Stomach (tissue), 19 donors: ENCODE results near the gene NPTN. TPM values are rescaled to one million over a fixed set of nuclear protein-coding genes. Genes with fewer than 3 reads are reported as not detected.

Source experiments
- DNase-seq, 2 donors: peaks; one replicate each; pipeline versions ENCODE4 v3.0.0 to v3.0.0-alpha.2; 2013 to 2019
- H3K27ac ChIP-seq, 5 donors: fragments of 200-600 bp in 4 of 5; sonication (generic) in 4 of 5; one replicate each; pipeline ENCODE4 v1.5.1; 2013 to 2019; ENCODE audit warnings: mild to moderate bottlenecking in 1 of 5, moderate library complexity in 1 of 5
- H3K27me3 ChIP-seq, 3 donors: fragments of 200-600 bp; sonication (generic); one replicate each; pipeline ENCODE4 v1.5.1; 2017 to 2019; ENCODE audit warnings: mixed run types in 1 of 3
- H3K36me3 ChIP-seq, 4 donors: fragments of 200-600 bp; sonication (generic); 1 replicate in 3 of 4; 2 replicates in 1 of 4; pipeline ENCODE4 v1.5.1; 2016 to 2019
- H3K4me1 ChIP-seq, 4 donors: fragments of 200-600 bp; sonication (generic); one replicate each; pipeline ENCODE4 v1.5.1; 2016 to 2019
- H3K4me3 ChIP-seq, 4 donors: fragments of 200-600 bp; sonication (generic) in 3 of 4; one replicate each; pipeline ENCODE4 v1.5.1; 2016 to 2019; ENCODE audit warnings: mild to moderate bottlenecking in 1 of 4
- H3K9me3 ChIP-seq, 4 donors: fragments of 200-600 bp; sonication (generic); one replicate each; pipeline ENCODE4 v1.5.1; 2016 to 2019
- CTCF ChIP-seq, 7 experiments: fragments of 450-650 bp in 4 of 7; fragments of 200-600 bp in 3 of 7; sonication (generic) in 3 of 7; IDR thresholded peaks; one replicate each; pipeline ENCODE4 v1.5.1; 2016 to 2019; ENCODE audit warnings: antibody characterized with exemption in 7 of 7, control low read depth in 2 of 7, mild to moderate bottlenecking in 1 of 7
- EP300 ChIP-seq: sonication (generic); formaldehyde crosslinking; IDR thresholded peaks from one replicate; pipeline ENCODE4 v1.6.1; 2017; ENCODE audit warnings: antibody characterized with exemption
- POLR2A ChIP-seq, 4 donors: fragments of 450-650 bp; IDR thresholded peaks; one replicate each; pipeline ENCODE4 v1.6.1; 2016; ENCODE audit warnings: antibody characterized with exemption in 4 of 4, control low read depth in 2 of 4, mild to moderate bottlenecking in 1 of 4, moderate library complexity in 1 of 4
- POLR2AphosphoS5 ChIP-seq, 3 donors: sonication (generic); formaldehyde crosslinking; IDR thresholded peaks; one replicate each; pipeline ENCODE4 v1.6.1; 2016; ENCODE audit warnings: antibody characterized with exemption in 3 of 3
- WGBS, 5 donors: extraction: QIAGEN DNeasy Blood & Tissue Kit in 3 of 5; methylation state at CpG; one replicate each; pipeline versions ENCODE4 v1.1.5 to v1.1.7; 2013 to 2018; 5-methylcytosine and 5-hydroxymethylcytosine counted together
- intact Hi-C: fragments of 100-400 bp; cut with DNase I; formaldehyde crosslinking; loops from one replicate; pipeline ENCODE4 v1.15.1; 2023; ENCODE audit warnings: low total_unique reads
- long read RNA-seq, 10 donors: transcript quantifications; one replicate each; lab custom pipeline, GENCODE V29; 2026
- polyA plus RNA-seq, 3 donors: library from polyadenylated mRNA; stranded (reverse); fragments of 200-250 nt; gene quantifications; one replicate each; pipeline ENCODE4 v1.2.3, GENCODE V29; 2013
- total RNA-seq, 5 donors: library from RNA; depleted of rRNA; stranded (reverse); fragments of >200 nt; gene quantifications; one replicate each; pipeline versions ENCODE4 v1.1.0 to v1.2.3, GENCODE V29; 2014 to 2016
- donor health status: healthy with polysubstance abuse.
- donor health status: Bipolar disorder and iron deficiency.
- donor health status: healthy.

Gene NPTN
- total RNA-seq = 100 to 1,000 TPM in 4 of 5 donors, 10 to 100 TPM in 1; 58.8 to 228 (median 127) TPM
- polyA plus RNA-seq = 10 to 100 TPM; 41.4 to 73.4 (median 45.5) TPM
- long read RNA-seq, donor 1, transcript NPTN-202 (8 exons, 2,817 nt) = major isoform, 26 of 47 reads
- long read RNA-seq, donor 1, partial matches to known transcripts = 10 of 47 reads
- long read RNA-seq, donor 1, other reads (novel, unspliced or antisense) = 6 of 47 reads
- long read RNA-seq, donor 2, transcript NPTN-206 (2 exons, 599 nt) = minor isoform, 6 of 89 reads
- long read RNA-seq, donor 2, transcript NPTN-202 (8 exons, 2,817 nt) = major isoform, 55 of 89 reads
- long read RNA-seq, donor 2, partial matches to known transcripts = 7 of 89 reads
- long read RNA-seq, donor 2, other reads (novel, unspliced or antisense) = 16 of 89 reads
- long read RNA-seq, donor 3, transcript NPTN-202 (8 exons, 2,817 nt) = major isoform, 22 of 31 reads
- long read RNA-seq, donor 3, partial matches to known transcripts = 0 of 31 reads
- long read RNA-seq, donor 3, other reads (novel, unspliced or antisense) = 6 of 31 reads
- long read RNA-seq, donor 4, partial matches to known transcripts = 0 of 4 reads
- long read RNA-seq, donor 4, other reads (novel, unspliced or antisense) = 0 of 4 reads
- long read RNA-seq, donor 5, transcript NPTN-202 (8 exons, 2,817 nt) = major isoform, 23 of 43 reads
- long read RNA-seq, donor 5, partial matches to known transcripts = 10 of 43 reads
- long read RNA-seq, donor 5, other reads (novel, unspliced or antisense) = 9 of 43 reads
- long read RNA-seq, donor 6, transcript NPTN-202 (8 exons, 2,817 nt) = major isoform, 79 of 116 reads
- long read RNA-seq, donor 6, partial matches to known transcripts = 15 of 116 reads
- long read RNA-seq, donor 6, other reads (novel, unspliced or antisense) = 17 of 116 reads
- long read RNA-seq, donor 7, transcript NPTN-202 (8 exons, 2,817 nt) = major isoform, 37 of 86 reads
- long read RNA-seq, donor 7, partial matches to known transcripts = 42 of 86 reads
- long read RNA-seq, donor 7, other reads (novel, unspliced or antisense) = 5 of 86 reads
- long read RNA-seq, donor 8, transcript NPTN-202 (8 exons, 2,817 nt) = major isoform, 21 of 27 reads
- long read RNA-seq, donor 8, partial matches to known transcripts = 0 of 27 reads
- long read RNA-seq, donor 8, other reads (novel, unspliced or antisense) = 6 of 27 reads
- long read RNA-seq, donor 9, transcript NPTN-202 (8 exons, 2,817 nt) = major isoform, 23 of 23 reads
- long read RNA-seq, donor 9, partial matches to known transcripts = 0 of 23 reads
- long read RNA-seq, donor 9, other reads (novel, unspliced or antisense) = 0 of 23 reads
- long read RNA-seq, donor 10, transcript NPTN-202 (8 exons, 2,817 nt) = major isoform, 20 of 29 reads
- long read RNA-seq, donor 10, partial matches to known transcripts = 0 of 29 reads
- long read RNA-seq, donor 10, other reads (novel, unspliced or antisense) = 7 of 29 reads

GRCh38 chr15:73633111-73633990 lies at the start of gene NPTN:
TSS of gene NPTN (minus strand) at chr15:73633389. CDS start at chr15:73633215, 174 bp downstream.
- intact Hi-C loops = loop anchor here (10.0 kb wide), 1 partner anchor 71 kb away; no protein-coding TSS in a partner anchor

GRCh38 chr15:73682600-73683090 lies 49.5 kb upstream of the NPTN start:
- Histone ChIP-seq H3K4me3 (no peak overlapping the region), H3K27ac (no peak overlapping the region), H3K9me3 (no peaks in the 10 kb centered on the region), H3K36me3 (no peaks in the 10 kb centered on the region), H3K4me1 (peaks cover 32 to 43% (median 40%) of the 10 kb centered on the region in 4 donors), H3K27me3 (peaks cover 0 to 23% (median 0%) of the 10 kb centered on the region in 3 donors)
- DNase-seq = no peak
- intact Hi-C loops = no loop called here
- WGBS, 5 donors = 70 to 82% (median 75%) methylated on average over 14 of the region's 14 CpGs
- TF ChIP-seq POLR2AphosphoS5 (IDR thresholded peaks at IDR 0.05) (no peak), EP300 (no peak), POLR2A (IDR thresholded peaks at IDR 0.05) (no peak), CTCF (IDR thresholded peaks at IDR 0.05) (no peak)

More at GRCh38 chr15:73633111-73633990, at the start of gene NPTN:
- H3K36me3 ChIP-seq = no peaks in the 10 kb centered on the region
- no peaks in the 10 kb centered on the region for H3K9me3 ChIP-seq
- TF ChIP-seq POLR2AphosphoS5 (IDR thresholded peaks at IDR 0.05) (peak; percentile 79 to 88 (median 84)), EP300 (no peak), POLR2A (IDR thresholded peaks at IDR 0.05) (peak in 2 of 4 donors; percentile 5 to 15), CTCF (IDR thresholded peaks at IDR 0.05) (peak in 1 of 7 experiments; percentile 17)
- 2 to 8% (median 2%) methylated on average over 10 to 60 of the region's 62 CpGs for WGBS, 5 donors
- H3K4me1 ChIP-seq = peaks cover 26 to 55% (median 46%) of the 10 kb centered on the region in 4 donors
- H3K27ac ChIP-seq = peak within 1 kb of the TSS; percentile 88 to 100 (median 98)
- peak; percentile 99 to 100 for DNase-seq
- H3K27me3 ChIP-seq = no peaks in the 10 kb centered on the region
- H3K4me3 ChIP-seq = peak within 1 kb of the TSS; percentile 93 to 98 (median 94)

GRCh38 chr15:73681856-73682599 lies 48.8 kb upstream of the NPTN start:
- DNase-seq = no peak
- Histone ChIP-seq H3K36me3 (no peaks in the 10 kb centered on the region), H3K27me3 (peaks cover 0 to 19% (median 0%) of the 10 kb centered on the region in 3 donors), H3K9me3 (no peaks in the 10 kb centered on the region), H3K4me3 (no peak overlapping the region), H3K27ac (no peak overlapping the region), H3K4me1 (peaks cover 27 to 42% (median 38%) of the 10 kb centered on the region in 4 donors)
- 64 to 81% (median 71%) methylated on average over 2 to 3 of the region's 3 CpGs for WGBS, 5 donors
- intact Hi-C loops = no loop called here
- TF ChIP-seq EP300 (no peak), POLR2AphosphoS5 (IDR thresholded peaks at IDR 0.05) (no peak), CTCF (IDR thresholded peaks at IDR 0.05) (no peak), POLR2A (IDR thresholded peaks at IDR 0.05) (no peak)
